ENCODE results near the gene GPAT2. TPM values are rescaled to one million over a fixed set of nuclear protein-coding genes. Genes with fewer than 3 reads are reported as not detected.
"Not testable (repeated sequence)": the region's sequence is repeated elsewhere in the genome, so short reads cannot be mapped to it uniquely, and the experiment has no call there.

GPAT2 gene
- total and polyA plus RNA-seq, 2 experiments from 2014 or later, result 0.65 to 0.71 TPM

DNA sequence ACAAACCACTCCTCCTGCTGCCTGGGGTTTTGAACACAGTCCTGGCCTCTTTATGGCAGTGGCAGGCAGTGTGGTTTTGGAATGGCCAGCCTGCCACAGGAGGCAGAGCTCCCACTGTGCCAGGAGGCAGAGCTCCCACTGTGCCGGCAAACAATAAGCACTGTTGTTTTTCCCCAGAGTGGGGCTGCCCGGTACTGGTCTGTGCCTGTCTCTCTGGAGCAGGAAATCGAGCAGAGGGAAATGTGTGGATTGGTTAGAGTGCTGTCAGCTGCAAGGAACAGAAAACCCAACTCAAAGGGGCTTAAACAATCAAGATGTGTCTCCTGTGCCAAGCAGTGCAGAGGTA lies 15.2 kb upstream of the GPAT2 start:
- DNase-seq; H3K9me3 ChIP-seq (ENCODE audit: low read depth); H3K4me1 ChIP-seq (ENCODE audit: insufficient read depth); H3K27ac ChIP-seq; H3K9ac ChIP-seq; in situ Hi-C loops (cut with MboI); H3K79me2 ChIP-seq (ENCODE audit: insufficient read depth); H3K27me3 ChIP-seq (replicated peaks; ENCODE audit: insufficient read depth); H2AFZ ChIP-seq; H3K4me3 ChIP-seq; H3K36me3 ChIP-seq (ENCODE audit: low read depth); H4K20me1 ChIP-seq (ENCODE audit: insufficient read depth); H3K4me2 ChIP-seq (ENCODE audit: unreplicated experiment); H3K9me2 ChIP-seq (ENCODE audit: insufficient read depth); H3F3A ChIP-seq (ENCODE audit: insufficient read depth): not testable (repeated sequence)
- WGBS, 2 experiments (ENCODE audit: low coverage in 1 of 2, low lambda C conversion rate in 2 of 2, missing lambda C conversion rate in 2 of 2), result no CpG with 5 or more reads among the region's 3 CpGs

DNA sequence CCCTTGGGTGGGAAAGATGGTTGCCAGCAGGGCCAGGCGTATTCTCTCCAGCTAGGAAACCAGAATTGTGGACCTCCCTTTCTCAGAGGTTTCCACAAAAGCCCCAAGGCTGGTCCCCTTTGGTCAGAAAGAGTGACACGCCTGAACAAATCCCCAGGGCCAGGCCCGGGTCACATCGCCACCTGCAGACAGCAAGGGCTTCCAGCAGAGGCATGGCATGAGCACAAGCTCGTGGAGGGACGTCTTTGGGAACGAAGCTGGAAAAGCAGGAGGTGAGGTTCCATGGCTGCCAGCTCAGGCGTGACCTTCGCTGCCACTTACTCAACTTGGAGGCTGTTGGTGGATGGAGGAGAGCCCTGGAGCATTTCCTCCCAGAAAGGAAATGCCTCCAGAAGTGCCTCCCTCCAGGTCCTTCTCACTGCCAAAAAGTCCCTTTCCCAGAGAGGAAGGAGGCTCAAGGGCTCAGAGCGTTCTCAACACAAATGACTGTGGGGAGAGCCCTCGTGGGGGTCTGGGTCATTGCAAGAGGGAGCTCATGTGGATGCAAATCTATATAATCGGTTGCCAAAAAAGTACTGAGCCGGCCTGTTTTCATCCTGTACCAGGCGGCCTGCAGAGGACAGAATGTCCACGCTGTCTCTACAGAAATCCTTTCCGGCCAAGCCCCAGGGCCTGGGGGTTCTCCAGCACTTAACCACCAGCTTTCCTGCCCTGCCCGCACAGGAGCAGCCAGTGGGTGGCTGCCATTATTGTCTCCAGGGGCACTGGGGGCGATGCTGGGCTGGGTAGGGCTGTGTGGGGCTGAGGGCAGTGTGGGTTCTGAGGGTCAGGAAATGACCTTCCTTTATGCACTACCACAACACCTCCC lies 14.6 kb upstream of the GPAT2 start:
- H4K20me1 ChIP-seq (ENCODE audit: insufficient read depth); H3K9ac ChIP-seq; H3K36me3 ChIP-seq (ENCODE audit: low read depth); H3K4me2 ChIP-seq (ENCODE audit: unreplicated experiment); H3K9me2 ChIP-seq (ENCODE audit: insufficient read depth); H3K4me1 ChIP-seq (ENCODE audit: insufficient read depth); DNase-seq; H3K79me2 ChIP-seq (ENCODE audit: insufficient read depth); H3K4me3 ChIP-seq; in situ Hi-C loops (cut with MboI); H3F3A ChIP-seq (ENCODE audit: insufficient read depth); H3K9me3 ChIP-seq (ENCODE audit: low read depth); H3K27ac ChIP-seq; H3K27me3 ChIP-seq (replicated peaks; ENCODE audit: insufficient read depth); H2AFZ ChIP-seq: not testable (repeated sequence)
- WGBS, 2 experiments (ENCODE audit: low coverage in 1 of 2, low lambda C conversion rate in 2 of 2, missing lambda C conversion rate in 2 of 2), result 56% methylated on average over 10 to 14 of the region's 18 CpGs

DNA sequence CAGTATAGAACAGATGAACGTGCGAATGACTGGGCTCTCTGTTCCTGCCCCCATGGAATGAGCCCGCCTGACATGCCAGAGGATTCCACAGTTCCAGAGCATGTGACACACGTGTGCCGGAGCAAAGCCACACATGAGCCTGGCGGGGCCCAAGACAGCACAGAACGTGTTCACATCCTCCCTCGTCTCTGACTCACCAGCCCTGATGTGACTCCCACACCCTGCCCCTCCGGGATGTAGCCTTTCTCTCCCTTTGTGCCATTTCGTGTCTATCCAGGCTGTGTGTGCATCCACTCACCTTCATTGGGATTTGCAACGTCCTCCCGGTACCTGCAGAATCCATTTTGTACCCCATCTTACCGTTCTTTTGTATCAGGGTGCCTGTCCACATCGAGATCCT lies 838 bp upstream of the GPAT2 start:
- H3K4me3 ChIP-seq; H3K4me2 ChIP-seq (ENCODE audit: unreplicated experiment); H3K27me3 ChIP-seq (replicated peaks; ENCODE audit: insufficient read depth); H3K4me1 ChIP-seq (ENCODE audit: insufficient read depth); H3K9me3 ChIP-seq (ENCODE audit: low read depth); DNase-seq; H3K79me2 ChIP-seq (ENCODE audit: insufficient read depth); H3K9me2 ChIP-seq (ENCODE audit: insufficient read depth); H3F3A ChIP-seq (ENCODE audit: insufficient read depth); H3K27ac ChIP-seq; in situ Hi-C loops (cut with MboI); H2AFZ ChIP-seq; H3K36me3 ChIP-seq (ENCODE audit: low read depth); H3K9ac ChIP-seq; H4K20me1 ChIP-seq (ENCODE audit: insufficient read depth): not testable (repeated sequence)
- no CpG with 5 or more reads among the region's 14 CpGs for WGBS, 2 experiments (ENCODE audit: low coverage in 1 of 2, low lambda C conversion rate in 2 of 2, missing lambda C conversion rate in 2 of 2)

DNA sequence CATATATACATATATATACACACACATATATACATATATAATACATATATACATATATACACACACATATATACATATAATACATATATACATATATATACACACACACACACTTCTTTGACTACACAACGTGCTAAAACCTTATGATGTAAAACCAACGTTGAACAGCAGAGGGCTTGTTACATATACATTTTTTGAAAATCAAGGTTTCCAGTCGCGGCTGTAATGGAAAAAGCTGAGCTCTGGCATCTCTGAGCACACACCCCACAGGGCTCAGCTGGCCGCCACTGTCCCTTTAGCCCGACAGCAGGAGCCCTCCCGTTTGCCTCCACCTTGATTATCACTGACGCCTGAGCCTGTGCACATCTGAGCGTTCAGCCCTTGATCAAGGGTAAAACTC lies 719 bp downstream of the GPAT2 start:
- WGBS, 2 experiments (ENCODE audit: low coverage in 1 of 2, low lambda C conversion rate in 2 of 2, missing lambda C conversion rate in 2 of 2), result 40 to 50% methylated on average over 1 of the region's 9 CpGs
- H3K4me1 ChIP-seq (ENCODE audit: insufficient read depth); H3K9me2 ChIP-seq (ENCODE audit: insufficient read depth); H3K9ac ChIP-seq; H3K4me2 ChIP-seq (ENCODE audit: unreplicated experiment); H3K79me2 ChIP-seq (ENCODE audit: insufficient read depth); H2AFZ ChIP-seq; H4K20me1 ChIP-seq (ENCODE audit: insufficient read depth); DNase-seq; H3K9me3 ChIP-seq (ENCODE audit: low read depth); H3F3A ChIP-seq (ENCODE audit: insufficient read depth); H3K27me3 ChIP-seq (replicated peaks; ENCODE audit: insufficient read depth); in situ Hi-C loops (cut with MboI); H3K36me3 ChIP-seq (ENCODE audit: low read depth); H3K4me3 ChIP-seq; H3K27ac ChIP-seq: not testable (repeated sequence)

DNA sequence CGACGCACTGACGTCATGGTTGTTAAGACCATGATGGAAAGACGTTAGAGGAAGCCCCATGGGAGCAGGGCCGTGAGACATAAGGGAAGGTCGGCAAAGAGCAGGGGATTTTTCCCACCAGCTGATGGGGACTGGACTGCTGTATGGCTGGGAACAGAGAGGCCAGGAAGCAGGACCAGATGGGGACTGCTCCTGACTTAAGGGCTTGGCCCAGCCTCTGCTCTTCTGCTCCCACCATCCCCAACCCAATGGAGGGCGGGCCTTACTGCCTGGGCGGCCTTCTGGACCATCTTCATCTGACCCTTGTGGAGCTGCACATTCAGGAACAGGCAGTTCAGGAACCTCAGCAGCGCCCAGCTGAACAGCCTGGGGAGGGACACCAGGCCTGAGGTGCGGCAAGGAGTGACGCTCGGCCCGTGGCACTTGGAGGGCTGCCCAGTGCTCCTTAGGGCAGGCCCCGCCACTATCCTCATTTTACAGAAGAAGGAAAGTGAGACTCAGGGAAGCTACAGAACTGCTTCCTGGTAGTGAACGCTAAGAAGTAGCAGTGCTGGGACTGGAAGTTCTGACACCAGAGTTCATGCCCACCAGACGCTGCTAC lies 6.9 kb downstream of the GPAT2 start:
- H3K9me3 ChIP-seq (ENCODE audit: low read depth); H3K36me3 ChIP-seq (ENCODE audit: low read depth); H3K9ac ChIP-seq; H3K27ac ChIP-seq; DNase-seq; H3K27me3 ChIP-seq (replicated peaks; ENCODE audit: insufficient read depth); H3F3A ChIP-seq (ENCODE audit: insufficient read depth); in situ Hi-C loops (cut with MboI); H4K20me1 ChIP-seq (ENCODE audit: insufficient read depth); H3K79me2 ChIP-seq (ENCODE audit: insufficient read depth); H3K4me1 ChIP-seq (ENCODE audit: insufficient read depth); H2AFZ ChIP-seq; H3K4me3 ChIP-seq; H3K9me2 ChIP-seq (ENCODE audit: insufficient read depth); H3K4me2 ChIP-seq (ENCODE audit: unreplicated experiment): not testable (repeated sequence)
- no CpG with 5 or more reads among the region's 16 CpGs for WGBS, 2 experiments (ENCODE audit: low coverage in 1 of 2, low lambda C conversion rate in 2 of 2, missing lambda C conversion rate in 2 of 2)

DNA sequence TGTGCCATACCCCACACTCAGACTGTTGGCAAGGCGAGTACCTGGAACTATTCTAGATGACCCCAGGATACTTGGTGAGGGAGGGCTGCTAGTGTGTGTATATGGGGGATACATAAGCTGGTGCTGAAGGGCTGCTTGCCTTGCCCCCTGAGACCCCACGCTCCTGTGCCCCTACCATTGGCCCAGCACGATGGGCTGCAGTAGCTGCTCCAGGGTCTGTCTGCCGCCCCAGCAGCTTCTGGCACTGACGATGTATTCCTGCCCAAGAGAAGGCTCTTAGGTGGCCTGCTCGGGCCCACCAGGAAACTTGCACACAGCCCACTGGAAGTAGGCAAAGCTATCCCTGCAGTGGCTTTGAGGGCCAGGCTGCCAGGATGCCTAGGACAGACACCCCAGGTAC lies 9.0 kb downstream of the GPAT2 start:
- in situ Hi-C loops (cut with MboI); H3K4me3 ChIP-seq; H3K9ac ChIP-seq; H3K36me3 ChIP-seq (ENCODE audit: low read depth); H3F3A ChIP-seq (ENCODE audit: insufficient read depth); H2AFZ ChIP-seq; H3K27me3 ChIP-seq (replicated peaks; ENCODE audit: insufficient read depth); H3K9me2 ChIP-seq (ENCODE audit: insufficient read depth); H4K20me1 ChIP-seq (ENCODE audit: insufficient read depth); H3K9me3 ChIP-seq (ENCODE audit: low read depth); H3K4me1 ChIP-seq (ENCODE audit: insufficient read depth); H3K4me2 ChIP-seq (ENCODE audit: unreplicated experiment); H3K27ac ChIP-seq; H3K79me2 ChIP-seq (ENCODE audit: insufficient read depth); DNase-seq: not testable (repeated sequence)
- WGBS, 2 experiments (ENCODE audit: low coverage in 1 of 2, low lambda C conversion rate in 2 of 2, missing lambda C conversion rate in 2 of 2), result 67 to 69% methylated on average over 6 of the region's 6 CpGs

Measured in GM23248 (cell line).